CD4-positive, alpha-beta T cell treated with Interferon gamma for 1 hour (primary cell): ENCODE measurements around the gene PTPRU.

Source experiments
- DNase-seq: peaks from one replicate; pipeline ENCODE4 v3.0.0-alpha.2; 2020

Gene PTPRU

DNA sequence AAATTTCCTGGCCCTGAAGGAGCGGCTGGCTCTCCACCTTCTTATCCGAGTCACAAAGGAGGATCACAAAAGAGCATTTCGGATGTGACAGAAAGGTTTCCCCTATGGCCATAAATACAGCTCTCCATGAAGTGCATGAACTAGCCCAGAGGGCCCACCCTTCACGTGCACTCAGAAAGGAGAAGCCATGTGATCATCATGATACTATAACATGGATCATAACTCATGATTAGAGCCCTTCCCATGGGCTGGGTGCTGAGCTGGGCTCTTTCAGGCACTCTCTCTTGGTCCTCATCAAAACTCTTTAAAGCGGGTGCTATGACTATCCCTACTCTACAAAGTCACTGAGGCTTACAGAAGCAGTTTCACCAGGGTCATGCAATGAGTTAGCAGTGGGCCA lies 135.0 kb downstream of the PTPRU start:
- no peak for DNase-seq

DNA sequence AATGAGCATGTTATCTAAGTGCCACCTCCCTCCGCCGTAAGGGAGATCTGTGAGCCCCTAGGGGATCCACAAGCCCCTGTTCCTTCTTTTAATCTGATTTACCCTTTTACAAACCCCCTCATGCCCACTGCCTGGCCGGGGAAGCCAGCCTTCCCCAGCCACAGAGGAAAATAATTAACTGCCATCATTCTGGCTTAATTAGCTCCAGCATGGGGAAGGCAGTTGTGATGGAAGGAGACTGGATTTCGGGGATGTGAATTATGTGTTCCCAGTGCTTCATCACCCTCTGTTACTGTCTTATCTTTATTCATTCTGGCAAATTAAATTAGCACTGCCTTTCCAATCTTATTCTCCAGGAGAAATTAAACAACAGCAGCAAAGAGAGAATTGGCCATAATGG lies 135.8 kb downstream of the PTPRU start:
- DNase-seq = no peak
